Fibroblast of skin of left quadriceps (primary cell): ENCODE data around the gene TGFA.

Experiments used
- DNase-seq, 2 experiments: peaks; one replicate each; pipeline ENCODE4 v3.0.0-alpha.2; 2013; ENCODE audit warnings: low read depth in 2 of 2

Gene TGFA

GRCh38 chr2:70420143-70420542 is 133.5 kb downstream of the TGFA start:
- DNase-seq, result no peak

GRCh38 chr2:70418514-70418913 is 135.1 kb downstream of the TGFA start:
- DNase-seq, result no peak

GRCh38 chr2:70417011-70417410 is 136.6 kb downstream of the TGFA start:
- DNase-seq, result no peak

- DNase-seq, result no peak
Observed at GRCh38 chr2:70412294-70413070, 141.1 kb downstream of the TGFA start.

- DNase-seq, result no peak
Observed at GRCh38 chr2:70411483-70412125, 142.0 kb downstream of the TGFA start.

DNA sequence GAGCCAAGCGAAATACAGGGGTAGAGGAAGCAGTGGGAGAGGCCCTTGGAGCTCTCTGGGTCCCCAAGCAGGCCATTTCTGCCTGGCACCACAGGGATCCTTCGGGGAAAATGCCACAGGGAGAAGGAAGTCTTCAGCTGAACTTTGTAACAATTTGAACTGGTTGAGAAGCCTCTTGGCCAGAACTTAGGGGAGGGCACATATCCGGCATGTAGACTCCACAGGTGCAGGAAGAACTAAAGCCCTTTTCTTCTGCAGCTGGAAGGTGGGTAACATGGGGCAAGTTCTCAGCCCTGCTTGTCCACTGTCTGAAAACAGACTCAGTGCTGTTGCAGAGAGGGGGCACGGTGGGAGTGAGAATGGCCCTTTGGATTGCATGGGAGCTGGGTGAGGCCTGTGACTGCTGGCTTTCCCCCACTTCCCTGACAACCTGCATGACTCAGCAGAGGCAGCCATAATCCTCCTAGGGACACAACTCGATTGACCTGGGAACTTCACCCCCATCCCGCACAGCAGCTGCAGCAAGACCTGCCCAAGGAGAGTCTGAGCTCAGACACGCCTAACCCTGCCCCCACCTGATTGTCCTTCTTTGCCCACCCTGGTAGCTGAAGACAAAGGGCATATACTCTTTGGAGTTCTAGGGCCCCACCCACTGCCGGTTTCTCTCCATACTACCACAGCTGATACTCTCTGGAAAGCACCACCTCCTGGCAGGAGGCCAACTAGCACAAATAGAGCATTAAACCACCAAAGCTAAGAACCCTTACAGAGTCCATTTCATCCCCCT is 150.2 kb downstream of the TGFA start:
- no peak for DNase-seq

DNA sequence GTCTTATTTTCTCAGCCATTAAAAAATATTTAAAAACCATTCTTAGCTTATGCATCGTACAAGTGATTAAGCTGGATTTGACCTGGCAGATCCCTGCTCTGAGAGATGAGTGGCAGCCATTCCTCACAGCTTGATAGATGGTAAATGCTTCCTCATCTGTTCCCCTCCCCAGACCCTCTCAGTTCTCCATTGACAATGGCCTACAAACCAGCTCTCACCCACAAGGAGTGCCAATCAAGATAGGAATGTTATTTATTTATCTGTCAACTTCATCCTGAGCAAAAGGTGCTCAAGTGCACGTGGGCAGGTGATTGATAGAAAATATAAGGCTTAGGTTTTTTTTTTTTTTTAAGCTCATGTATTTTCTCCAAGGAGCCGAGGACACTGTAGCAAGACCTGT is 153.1 kb downstream of the TGFA start:
- no peak for DNase-seq

DNA sequence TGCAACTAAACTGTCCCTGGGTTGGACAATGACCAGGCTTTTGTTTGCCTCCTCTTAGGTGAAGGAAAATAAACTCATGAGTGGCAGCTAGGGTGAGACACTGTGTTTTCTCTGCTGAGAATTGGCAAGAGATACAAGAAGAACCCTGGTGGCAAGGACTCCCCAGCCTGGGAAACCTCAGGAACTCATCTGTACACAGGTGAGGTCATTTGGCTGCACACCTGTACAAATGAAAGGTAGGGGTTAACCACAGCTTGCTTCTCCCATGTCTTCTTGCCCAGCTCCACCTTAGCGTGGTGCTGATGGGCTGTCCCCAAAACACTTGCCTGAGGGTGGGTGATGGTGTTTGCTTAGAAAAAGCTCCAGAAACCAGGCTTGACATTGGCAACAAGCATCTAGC is 154.6 kb downstream of the TGFA start:
- no peak for DNase-seq
